Fibroblast of mammary gland (primary cell): ENCODE results near the gene ARGLU1.

Experiments used
- DNase-seq: peaks from one replicate; pipeline ENCODE4 v3.0.0-alpha.2; 2010; ENCODE audit warnings: low read depth
- H3K4me3 ChIP-seq: 2 replicates; pipeline ENCODE4 v1.5.1; 2011; ENCODE audit warnings: low read depth, mild to moderate bottlenecking, low read length, moderate library complexity; ENCODE audit not compliant: control insufficient read depth
- CTCF ChIP-seq: conservative IDR thresholded peaks from 2 replicates; pipeline ENCODE4 v1.5.1; 2011; ENCODE audit warnings: low read depth, low read length, inconsistent platforms; ENCODE audit not compliant: control insufficient read depth, insufficient read depth

ARGLU1 gene

GRCh38 chr13:106530980-106531481 lies 36.9 kb downstream of the ARGLU1 start:
- no peak for TF ChIP-seq CTCF
- no peak overlapping the region for H3K4me3 ChIP-seq
- no peak for DNase-seq

- no peak overlapping the region for H3K4me3 ChIP-seq
- DNase-seq: no peak
- TF ChIP-seq CTCF: no peak
These were observed 37.6 kb downstream of the ARGLU1 start for GRCh38 chr13:106530171-106530851.

GRCh38 chr13:106529415-106530170 lies 38.3 kb downstream of the ARGLU1 start:
- no peak overlapping the region for H3K4me3 ChIP-seq
- TF ChIP-seq CTCF: no peak
- no peak for DNase-seq

GRCh38 chr13:106528718-106529414 lies 39.1 kb downstream of the ARGLU1 start:
- H3K4me3 ChIP-seq: no peak overlapping the region
- no peak for DNase-seq
- no peak for TF ChIP-seq CTCF

GRCh38 chr13:106527826-106528225 lies 40.1 kb downstream of the ARGLU1 start:
- no peak for TF ChIP-seq CTCF

GRCh38 chr13:106527445-106527801 lies 40.5 kb downstream of the ARGLU1 start:
- DNase-seq: no peak
- no peak overlapping the region for H3K4me3 ChIP-seq
- no peak for TF ChIP-seq CTCF

More at GRCh38 chr13:106527826-106528225, 40.1 kb downstream of the ARGLU1 start:
- no peak overlapping the region for H3K4me3 ChIP-seq
- DNase-seq: no peak
